Neural crest cell (in vitro differentiated cells): ENCODE results near the gene CENPP. TPM values are rescaled to one million over a fixed set of nuclear protein-coding genes. Genes with fewer than 3 reads are reported as not detected.

Source experiments
- DNase-seq: peaks from one replicate; pipeline ENCODE4 v3.0.0; 2021; ENCODE audit warnings: low read depth, mixed read lengths, low spot score
- H3K27ac Mint-ChIP-seq: one replicate; pipeline ENCODE4 v1.8.0; 2021; ENCODE audit warnings: mild to moderate bottlenecking, mixed read lengths; ENCODE audit not compliant: unreplicated experiment
- H3K27me3 Mint-ChIP-seq: 2 replicates; pipeline ENCODE4 v1.8.0; 2021; ENCODE audit warnings: low read depth, mild to moderate bottlenecking, mixed read lengths
- H3K36me3 Mint-ChIP-seq: 2 replicates; pipeline ENCODE4 v1.8.0; 2021; ENCODE audit warnings: low read depth, mild to moderate bottlenecking, mixed read lengths
- H3K4me1 Mint-ChIP-seq: 2 replicates; pipeline ENCODE4 v1.8.0; 2021; ENCODE audit warnings: mixed read lengths
- H3K4me3 Mint-ChIP-seq: one replicate; pipeline ENCODE4 v1.8.0; 2021; ENCODE audit warnings: mild to moderate bottlenecking, mixed read lengths
- H3K9me3 Mint-ChIP-seq: 2 replicates; pipeline ENCODE4 v1.8.0; 2021; ENCODE audit warnings: mixed read lengths
- total RNA-seq: library from RNA; stranded (reverse); gene quantifications from 2 replicates; pipeline ENCODE4 v1.2.1, GENCODE V29; 2021
- TF ChIP-seq, protein P1 (sequence below): fragments of 200-600 bp; sonication (generic); conservative IDR thresholded peaks from 2 replicates; pipeline ENCODE4 v1.5.0; 2021; ENCODE audit warnings: antibody characterized with exemption, mild to moderate bottlenecking

The CENPP gene
- total RNA-seq, 1 donor from 2014 or later, result 15.7 TPM

DNA sequence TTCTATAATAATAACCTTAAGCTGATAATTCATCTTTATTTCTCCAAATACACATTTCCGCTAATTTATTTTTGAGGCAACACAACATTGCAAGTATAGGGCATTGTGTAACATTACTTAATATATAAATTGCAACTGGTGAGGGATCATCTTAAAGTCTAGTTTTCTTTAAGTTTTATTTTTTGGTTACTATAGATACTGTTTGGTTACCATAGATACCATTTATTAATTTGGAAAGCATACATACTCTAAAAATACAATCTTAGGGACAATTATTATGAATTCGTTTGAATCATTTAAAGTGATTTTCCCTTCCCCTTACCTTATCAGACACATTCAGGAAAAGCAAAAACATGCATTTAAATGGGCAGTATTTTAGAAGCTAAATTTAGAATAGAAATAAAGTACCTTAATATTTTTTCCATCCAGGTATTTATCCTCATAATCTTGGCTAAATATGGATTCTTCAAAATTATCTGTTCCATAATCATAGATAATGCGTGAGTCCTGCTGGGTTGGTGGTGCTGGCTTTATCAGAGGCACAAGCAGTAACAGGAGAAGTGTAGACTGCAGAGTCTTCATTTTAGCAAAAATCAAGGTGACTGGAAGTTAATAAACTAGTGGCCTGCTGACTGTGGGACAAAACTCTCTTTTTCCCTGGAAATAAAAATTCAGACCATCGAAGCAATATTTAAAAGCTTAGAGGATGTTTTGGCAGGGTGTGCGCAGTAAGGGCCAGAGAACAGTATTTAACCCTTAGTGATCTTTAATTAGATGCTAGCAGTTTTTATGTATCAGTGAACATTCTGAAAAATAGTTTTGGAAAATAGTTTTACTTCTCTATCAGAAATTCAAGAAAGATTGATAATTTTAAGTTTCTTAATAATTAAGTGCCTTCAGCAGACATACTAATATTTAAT lies 77.3 kb downstream of the CENPP start:
- TF ChIP-seq, protein P1, sequence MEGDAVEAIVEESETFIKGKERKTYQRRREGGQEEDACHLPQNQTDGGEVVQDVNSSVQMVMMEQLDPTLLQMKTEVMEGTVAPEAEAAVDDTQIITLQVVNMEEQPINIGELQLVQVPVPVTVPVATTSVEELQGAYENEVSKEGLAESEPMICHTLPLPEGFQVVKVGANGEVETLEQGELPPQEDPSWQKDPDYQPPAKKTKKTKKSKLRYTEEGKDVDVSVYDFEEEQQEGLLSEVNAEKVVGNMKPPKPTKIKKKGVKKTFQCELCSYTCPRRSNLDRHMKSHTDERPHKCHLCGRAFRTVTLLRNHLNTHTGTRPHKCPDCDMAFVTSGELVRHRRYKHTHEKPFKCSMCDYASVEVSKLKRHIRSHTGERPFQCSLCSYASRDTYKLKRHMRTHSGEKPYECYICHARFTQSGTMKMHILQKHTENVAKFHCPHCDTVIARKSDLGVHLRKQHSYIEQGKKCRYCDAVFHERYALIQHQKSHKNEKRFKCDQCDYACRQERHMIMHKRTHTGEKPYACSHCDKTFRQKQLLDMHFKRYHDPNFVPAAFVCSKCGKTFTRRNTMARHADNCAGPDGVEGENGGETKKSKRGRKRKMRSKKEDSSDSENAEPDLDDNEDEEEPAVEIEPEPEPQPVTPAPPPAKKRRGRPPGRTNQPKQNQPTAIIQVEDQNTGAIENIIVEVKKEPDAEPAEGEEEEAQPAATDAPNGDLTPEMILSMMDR, result no peak
- Mint-ChIP-seq H3K4me1 (no peaks in the 10 kb centered on the region), H3K27me3 (no peaks in the 10 kb centered on the region), H3K36me3 (no peaks in the 10 kb centered on the region), H3K27ac (no peak overlapping the region), H3K9me3 (no peaks in the 10 kb centered on the region), H3K4me3 (no peak overlapping the region)
- DNase-seq, result no peak

- Mint-ChIP-seq H3K27me3 (no peaks in the 10 kb centered on the region), H3K9me3 (no peaks in the 10 kb centered on the region), H3K27ac (no peak within 1 kb of the TSS), H3K36me3 (no peaks in the 10 kb centered on the region), H3K4me3 (no peak within 1 kb of the TSS), H3K4me1 (no peaks in the 10 kb centered on the region)
- no peak for DNase-seq
- TF ChIP-seq, protein P1, result no peak
Measured at GRCh38 chr9:92404042-92404836, 78.5 kb downstream of the CENPP start, which contains the start of gene OGN. Gene OGN (minus strand): TSS chr9:92404578. CDS start chr9:92403407, 1,171 bp downstream.

- Mint-ChIP-seq H3K27me3 (no peaks in the 10 kb centered on the region), H3K27ac (no peak overlapping the region), H3K4me3 (no peak overlapping the region), H3K36me3 (no peaks in the 10 kb centered on the region), H3K4me1 (no peaks in the 10 kb centered on the region), H3K9me3 (no peaks in the 10 kb centered on the region)
- TF ChIP-seq, protein P1, result no peak
- no peak for DNase-seq
Measured at GRCh38 chr9:92405818-92406217, 80.1 kb downstream of the CENPP start.

- Mint-ChIP-seq H3K27ac (no peak overlapping the region), H3K27me3 (no peaks in the 10 kb centered on the region), H3K9me3 (no peaks in the 10 kb centered on the region), H3K36me3 (no peaks in the 10 kb centered on the region), H3K4me3 (no peak overlapping the region), H3K4me1 (no peaks in the 10 kb centered on the region)
- no peak for DNase-seq
- TF ChIP-seq, protein P1, result no peak
Measured at GRCh38 chr9:92406477-92406876, 80.7 kb downstream of the CENPP start.

GRCh38 chr9:92407818-92408217 lies 82.1 kb downstream of the CENPP start:
- Mint-ChIP-seq H3K36me3 (no peaks in the 10 kb centered on the region), H3K27me3 (no peaks in the 10 kb centered on the region), H3K4me1 (no peaks in the 10 kb centered on the region), H3K27ac (no peak overlapping the region), H3K9me3 (no peaks in the 10 kb centered on the region), H3K4me3 (no peak overlapping the region)
- TF ChIP-seq, protein P1, result no peak
- no peak for DNase-seq
